Activated T-cell treated with anti-CD3 and anti-CD28 coated beads for 48 hours (primary cell): ENCODE results near the gene BTRC.
"Not testable (repeated sequence)": the region's sequence is repeated elsewhere in the genome, so short reads cannot be mapped to it uniquely, and the experiment has no call there.

ENCODE experiments used
- DNase-seq: peaks from one replicate; pipeline ENCODE4 v3.0.0-alpha.2; 2020; ENCODE audit warnings: low read depth

BTRC gene

GRCh38 chr10:101386659-101387259 is 32.8 kb downstream of the BTRC start:
- DNase-seq = no peak

GRCh38 chr10:101388676-101389276 is 34.8 kb downstream of the BTRC start:
- DNase-seq = no peak

DNA sequence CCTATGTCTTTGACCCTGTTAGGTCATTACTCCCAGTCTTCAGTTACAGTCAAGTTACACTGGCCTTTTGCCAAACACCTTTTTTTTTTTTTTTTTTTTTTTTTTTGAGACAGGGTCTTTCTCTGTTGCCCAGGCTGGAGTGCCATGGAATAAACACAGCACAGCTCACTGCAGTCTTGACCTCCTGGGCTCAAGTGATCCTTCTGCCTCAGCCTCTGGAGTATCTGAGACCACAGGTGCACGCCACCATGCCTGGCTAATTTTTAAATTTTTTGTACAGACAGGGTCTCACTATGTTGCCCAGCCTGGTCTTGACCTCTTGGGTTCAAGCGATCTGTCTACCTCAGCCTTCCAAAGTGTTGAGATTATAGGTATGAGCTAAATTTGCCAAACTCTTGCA is 35.6 kb downstream of the BTRC start:
- not testable (repeated sequence) for DNase-seq

- DNase-seq = no peak
Measured at GRCh38 chr10:101389986-101390531, 36.1 kb downstream of the BTRC start.

DNA sequence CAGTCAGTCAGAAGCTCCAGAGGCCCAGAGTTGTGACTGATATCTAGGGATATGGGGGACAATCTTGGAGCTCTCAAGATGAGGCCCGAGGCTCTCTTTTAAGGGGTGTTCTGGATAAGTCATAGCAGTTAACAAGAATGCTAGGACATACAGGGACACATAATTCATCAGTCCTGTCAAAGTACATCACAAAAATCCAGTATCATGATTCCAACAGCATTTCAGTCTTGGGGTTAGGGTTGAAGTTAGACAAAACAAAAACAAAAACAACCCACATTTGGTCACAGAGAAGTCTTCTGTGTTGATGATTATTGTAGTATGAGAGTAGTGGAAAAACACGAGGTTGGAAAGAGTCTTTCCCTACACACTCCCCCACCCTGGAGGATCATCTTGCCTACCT is 39.4 kb downstream of the BTRC start:
- DNase-seq = no peak

DNA sequence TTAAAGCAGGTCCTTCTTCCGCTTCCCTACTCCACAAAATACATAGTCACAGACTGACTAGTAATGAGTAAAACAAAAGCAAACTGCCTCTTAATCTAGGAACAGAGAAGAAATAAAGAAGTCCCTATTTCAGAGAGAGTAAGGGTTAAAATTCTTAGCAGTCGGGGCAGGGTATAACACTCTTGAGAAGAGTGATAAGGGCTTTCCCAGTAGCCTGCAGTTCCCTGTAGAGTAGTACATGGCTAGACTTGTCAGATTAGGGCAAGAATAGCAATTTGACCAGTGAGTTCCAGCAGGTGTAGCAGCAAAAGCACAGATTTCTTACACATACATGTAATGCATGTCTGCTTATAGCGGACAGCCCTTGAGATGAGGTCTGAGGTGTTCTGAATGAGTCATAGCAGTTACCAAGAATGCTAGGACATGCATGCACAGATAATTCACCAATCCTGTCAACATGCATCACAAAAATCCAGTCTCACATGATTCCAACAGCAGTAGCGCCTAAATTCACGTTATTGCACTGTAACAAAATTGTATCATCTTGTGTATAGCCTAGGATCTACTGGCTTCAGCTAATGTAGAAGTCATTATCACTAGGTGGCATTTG is 40.7 kb downstream of the BTRC start:
- no peak for DNase-seq

DNA sequence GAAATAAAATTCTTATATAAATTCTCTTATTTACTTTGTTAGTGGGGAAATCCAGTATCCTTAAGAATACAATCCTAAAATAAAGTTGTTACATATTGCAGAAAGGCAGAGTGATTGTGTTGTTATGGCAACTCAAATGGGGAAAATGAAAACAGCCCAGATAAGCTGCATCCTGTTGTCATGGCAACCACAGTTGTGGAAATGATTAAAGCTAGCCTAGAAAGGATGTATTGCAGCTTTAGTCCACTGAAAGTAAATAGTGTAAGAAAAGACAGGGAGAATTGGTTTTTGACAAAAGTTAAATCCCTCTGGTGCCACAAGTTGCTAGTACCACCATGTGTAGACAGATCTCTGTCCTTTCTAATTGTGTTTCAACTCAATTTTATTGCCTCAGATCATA is 43.2 kb downstream of the BTRC start:
- no peak for DNase-seq

GRCh38 chr10:101400585-101400984 is 46.6 kb downstream of the BTRC start:
- no peak for DNase-seq

GRCh38 chr10:101402711-101403110 is 48.7 kb downstream of the BTRC start:
- DNase-seq = no peak

DNA sequence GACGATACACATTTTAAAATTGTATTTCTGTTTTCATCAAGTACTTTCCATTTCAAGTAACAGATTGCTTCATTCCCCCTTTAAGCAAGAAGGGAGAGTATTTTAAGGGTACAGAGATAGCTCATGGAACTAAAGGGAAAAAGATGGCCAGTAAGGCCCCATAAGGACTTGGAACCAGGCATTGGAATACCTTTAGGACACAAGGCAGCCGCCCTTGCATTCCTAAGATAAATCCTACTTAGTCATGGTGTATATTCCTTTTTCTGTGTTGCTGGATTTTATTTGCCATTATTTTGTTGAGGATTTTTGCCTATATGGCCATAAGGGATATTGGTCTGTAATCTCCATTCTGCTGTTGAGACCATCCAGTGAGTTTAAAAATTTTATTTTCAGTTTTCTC is 49.2 kb downstream of the BTRC start:
- DNase-seq = no peak

GRCh38 chr10:101405001-101405400 is 51.0 kb downstream of the BTRC start:
- no peak for DNase-seq

GRCh38 chr10:101411598-101411997 is 57.6 kb downstream of the BTRC start:
- no peak for DNase-seq

- no peak for DNase-seq
Measured at GRCh38 chr10:101414034-101414433, 60.1 kb downstream of the BTRC start.

GRCh38 chr10:101415884-101416283 is 61.9 kb downstream of the BTRC start:
- DNase-seq = no peak

- not testable (repeated sequence) for DNase-seq
Measured at GRCh38 chr10:101421967-101422366, 68.0 kb downstream of the BTRC start.

GRCh38 chr10:101425535-101425934 is 71.6 kb downstream of the BTRC start:
- no peak for DNase-seq

- no peak for DNase-seq
Measured at GRCh38 chr10:101428036-101428435, 74.1 kb downstream of the BTRC start.

GRCh38 chr10:101429423-101429822 is 75.5 kb downstream of the BTRC start:
- DNase-seq = no peak

DNA sequence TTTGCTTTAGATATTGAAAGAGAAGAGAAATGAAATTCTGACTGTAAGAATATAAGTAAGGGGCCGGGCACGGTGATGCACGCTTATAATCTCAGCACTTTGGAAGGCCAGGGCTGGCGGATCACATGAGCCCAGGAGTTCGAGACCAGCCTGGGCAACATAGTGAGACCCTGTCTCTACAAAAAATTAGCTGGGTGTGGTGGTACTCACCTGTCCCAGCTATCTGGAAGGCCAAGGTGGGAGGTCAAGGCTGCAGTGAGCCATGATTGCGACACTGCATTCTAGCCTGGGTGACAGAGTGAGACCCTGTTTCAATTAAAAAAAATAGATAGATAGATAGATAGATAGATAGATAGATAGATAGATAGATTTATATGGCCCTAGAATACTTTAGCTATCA is 82.3 kb downstream of the BTRC start:
- DNase-seq = no peak

DNA sequence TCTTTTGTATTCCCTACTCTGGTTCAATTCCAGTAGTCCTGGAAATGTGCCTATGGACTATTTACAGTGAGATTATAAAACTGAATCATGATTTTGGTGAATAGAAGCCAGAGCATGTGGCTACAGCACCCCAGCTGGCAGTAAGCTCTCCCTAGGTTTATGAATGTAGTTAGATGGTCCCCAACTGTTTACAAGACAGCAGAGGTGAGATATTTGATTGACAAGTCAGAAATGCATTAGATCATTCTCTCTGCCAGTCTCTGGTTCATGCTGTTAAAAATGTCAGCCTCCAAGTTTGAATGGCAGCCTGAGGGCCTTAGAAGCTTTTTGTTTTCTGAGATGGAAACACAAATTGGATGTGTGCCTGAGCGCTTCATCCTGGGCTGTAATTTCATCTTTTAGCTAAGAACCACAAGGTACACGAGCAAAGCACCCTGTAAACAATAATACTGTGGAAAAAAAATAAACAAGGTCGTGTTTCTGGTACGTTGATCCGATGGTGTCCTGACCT is 85.0 kb downstream of the BTRC start:
- no peak for DNase-seq

- no peak for DNase-seq
Measured at GRCh38 chr10:101441541-101442455, 87.8 kb downstream of the BTRC start.

DNA sequence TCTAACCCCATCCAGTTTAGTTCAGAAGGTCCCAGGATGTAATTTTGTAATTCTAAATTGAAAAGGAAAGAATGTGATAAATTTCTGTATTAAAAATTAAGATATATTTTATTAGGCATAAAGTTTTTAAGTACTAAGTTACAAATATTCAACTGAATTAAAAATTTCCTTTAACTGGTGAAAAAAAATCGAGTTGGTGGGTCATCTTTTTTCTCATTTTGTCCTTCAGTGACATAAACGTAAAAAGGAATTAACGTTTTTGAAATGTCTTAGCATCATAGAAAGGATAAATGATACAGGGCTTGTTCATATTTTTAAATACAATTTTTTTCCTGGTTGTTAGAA is 88.5 kb downstream of the BTRC start:
- no peak for DNase-seq
